H1 (cell line): Measurements from ENCODE around the gene PHLPP1. TPM values are rescaled to one million over a fixed set of nuclear protein-coding genes. Genes with fewer than 3 reads are reported as not detected.

Experiments used
- CTCF ChIA-PET: fragments of 300-600 bp; sonication (Branson Sonifier 250); formaldehyde crosslinking; loops from one replicate; lab custom pipeline; 2021; ENCODE audit not compliant: partially characterized antibody; lab: Charles Lee
- POLR2A ChIA-PET: fragments of 300-600 bp; sonication (Branson Sonifier 250); formaldehyde crosslinking; loops from one replicate; lab custom pipeline; 2021; ENCODE audit warnings: inconsistent platforms; ENCODE audit not compliant: partially characterized antibody; lab: Charles Lee
- DNase-seq, 2 experiments: peaks; one replicate each; pipeline versions ENCODE4 v3.0.0 to v3.0.0-alpha.2; 2010 to 2022; ENCODE audit warnings: low spot score in 2 of 2, low read depth in 1 of 2, mixed read lengths in 1 of 2
- FAIRE-seq: peaks from 2 replicates; lab custom pipeline; 2011; peaks lifted over from hg19 to GRCh38; lab: Jason Lieb, UNC
- H2AFZ ChIP-seq: 2 replicates; pipeline ENCODE4 v1.8.1; 2012; ENCODE audit warnings: low read length, inconsistent platforms
- H2AK5ac ChIP-seq: 2 replicates; pipeline ENCODE4 v1.6.1; 2013; ENCODE audit warnings: low read depth, low read length
- H2BK120ac ChIP-seq: replicated peaks from 2 replicates; pipeline ENCODE3; 2013; ENCODE audit warnings: low read depth, low read length, inconsistent platforms
- H2BK12ac ChIP-seq: 2 replicates; pipeline ENCODE4 v1.6.1; 2013; ENCODE audit warnings: low read depth, low read length
- H2BK15ac ChIP-seq: 2 replicates; pipeline ENCODE4 v1.6.1; 2013; ENCODE audit warnings: low read length
- H2BK20ac ChIP-seq: 2 replicates; pipeline ENCODE4 v1.6.1; 2013; ENCODE audit warnings: low read length
- H2BK5ac ChIP-seq: 2 replicates; pipeline ENCODE4 v1.6.1; 2013; ENCODE audit warnings: low read depth, low read length
- H3K14ac ChIP-seq: 2 replicates; pipeline ENCODE4 v1.6.1; 2013; ENCODE audit warnings: inconsistent platforms; ENCODE audit not compliant: insufficient read length
- H3K18ac ChIP-seq: 2 replicates; pipeline ENCODE4 v1.6.1; 2013; ENCODE audit warnings: low read length; ENCODE audit errors: extremely low read depth
- H3K23ac ChIP-seq: 2 replicates; pipeline ENCODE4 v1.6.1; 2013; ENCODE audit warnings: inconsistent platforms; ENCODE audit not compliant: insufficient read length
- H3K23me2 ChIP-seq: 2 replicates; pipeline ENCODE4 v1.6.1; 2013; ENCODE audit warnings: low read depth, low read length
- H3K27ac ChIP-seq: 2 replicates; pipeline ENCODE4 v1.6.1; 2011; ENCODE audit warnings: low read depth, low read length, inconsistent platforms
- H3K27me3 ChIP-seq, 4 experiments: replicated peaks in 1 of 4; 1 replicate in 1 of 4; 2 replicates in 3 of 4; pipeline versions ENCODE4 v1.6.1 to v1.8.1; 2011 to 2013; ENCODE audit warnings: low read length in 3 of 4, mild to moderate bottlenecking in 3 of 4, inconsistent platforms in 2 of 4, mixed read lengths in 2 of 4, moderate library complexity in 1 of 4; ENCODE audit not compliant: control insufficient read depth in 3 of 4, insufficient read depth in 3 of 4; ENCODE audit errors: extremely low read depth in 1 of 4
- H3K36me3 ChIP-seq, 4 experiments: 2 replicates each; pipeline versions ENCODE4 v1.6.1 to v1.8.1; 2011 to 2013; ENCODE audit warnings: mild to moderate bottlenecking in 4 of 4, low read length in 3 of 4, moderate library complexity in 2 of 4, control low read depth in 1 of 4, inconsistent platforms in 1 of 4; ENCODE audit not compliant: insufficient read depth in 4 of 4, control insufficient read depth in 2 of 4
- H3K4ac ChIP-seq: replicated peaks from 2 replicates; pipeline ENCODE3; 2013; ENCODE audit warnings: low read length, low read depth, mixed read lengths, inconsistent platforms; ENCODE audit not compliant: insufficient read length
- H3K4me1 ChIP-seq, 4 experiments: replicated peaks in 1 of 4; 1 replicate in 1 of 4; 2 replicates in 3 of 4; pipeline versions ENCODE4 v1.6.1 to v1.8.1; 2011 to 2013; ENCODE audit warnings: low read length in 3 of 4, inconsistent platforms in 2 of 4, mixed read lengths in 1 of 4; ENCODE audit not compliant: insufficient read depth in 4 of 4, control insufficient read depth in 3 of 4
- H3K4me2 ChIP-seq, 2 experiments: 2 replicates each; pipeline versions ENCODE4 v1.6.1 to v1.8.1; 2011 to 2013; ENCODE audit warnings: low read depth in 2 of 2, low read length in 2 of 2, control low read depth in 1 of 2, inconsistent platforms in 1 of 2, mild to moderate bottlenecking in 1 of 2; ENCODE audit not compliant: insufficient read depth in 1 of 2
- H3K4me3 ChIP-seq, 4 experiments: fragments of 200-600, 300-600 bp in 1 of 4; sonication (generic), shearing (Covaris generic), sonication (Bioruptor Twin) in 1 of 4; 2 replicates each; pipeline versions ENCODE4 v1.5.1 to v1.8.1; 2011 to 2016; ENCODE audit warnings: low read length in 4 of 4, low read depth in 3 of 4, control low read depth in 2 of 4, inconsistent platforms in 2 of 4, mild to moderate bottlenecking in 2 of 4, mixed read lengths in 1 of 4, moderate library complexity in 1 of 4; ENCODE audit not compliant: insufficient read depth in 2 of 4; ENCODE audit errors: extremely low read depth in 1 of 4
- H3K56ac ChIP-seq: replicated peaks from 2 replicates; pipeline ENCODE3; 2013; ENCODE audit warnings: low read depth, mild to moderate bottlenecking, mixed read lengths, low read length, inconsistent platforms; ENCODE audit not compliant: insufficient read length
- H3K79me1 ChIP-seq: 2 replicates; pipeline ENCODE4 v1.6.1; 2013; ENCODE audit warnings: low read depth, low read length, control low read depth
- H3K79me2 ChIP-seq, 2 experiments: 2 replicates each; pipeline versions ENCODE4 v1.6.1 to v1.8.1; 2012 to 2013; ENCODE audit warnings: low read length in 2 of 2, mild to moderate bottlenecking in 2 of 2, inconsistent platforms in 1 of 2; ENCODE audit not compliant: insufficient read depth in 2 of 2, control insufficient read depth in 1 of 2
- H3K9ac ChIP-seq, 4 experiments: replicated peaks in 1 of 4; 1 replicate in 1 of 4; 2 replicates in 3 of 4; pipeline versions ENCODE4 v1.6.1 to v1.8.1; 2011 to 2013; ENCODE audit warnings: low read depth in 3 of 4, low read length in 3 of 4, control low read depth in 2 of 4, mild to moderate bottlenecking in 2 of 4, moderate library complexity in 2 of 4, inconsistent platforms in 1 of 4; ENCODE audit errors: extremely low read depth in 1 of 4
- H3K9me3 ChIP-seq, 2 experiments: 2 replicates each; pipeline versions ENCODE4 v1.6.1 to v1.8.1; 2012 to 2013; ENCODE audit warnings: mild to moderate bottlenecking in 2 of 2, moderate library complexity in 2 of 2, control low read depth in 1 of 2, inconsistent platforms in 1 of 2, low read depth in 1 of 2, low read length in 1 of 2, mixed read lengths in 1 of 2; ENCODE audit not compliant: insufficient read depth in 2 of 2
- H4K20me1 ChIP-seq, 2 experiments: replicated peaks in 1 of 2; 2 replicates each; pipeline versions ENCODE3 to v1.8.1; 2011 to 2013; ENCODE audit warnings: inconsistent platforms in 2 of 2, low read length in 2 of 2, mild to moderate bottlenecking in 1 of 2; ENCODE audit not compliant: insufficient read depth in 2 of 2, control insufficient read depth in 1 of 2
- H4K5ac ChIP-seq: 2 replicates; pipeline ENCODE4 v1.6.1; 2013; ENCODE audit warnings: low read length, low read depth, mixed read lengths, inconsistent platforms; ENCODE audit not compliant: insufficient read length
- H4K8ac ChIP-seq: 2 replicates; pipeline ENCODE4 v1.8.0; 2013; ENCODE audit warnings: mild to moderate bottlenecking, moderate library complexity, low read length, inconsistent platforms; ENCODE audit not compliant: insufficient read depth; ENCODE audit errors: extremely low read depth
- H4K91ac ChIP-seq: replicated peaks from 2 replicates; pipeline ENCODE3; 2013; ENCODE audit warnings: low read length, mixed read lengths, inconsistent platforms; ENCODE audit not compliant: insufficient read length
- HDAC6 ChIP-seq: IDR thresholded peaks from one replicate; pipeline ENCODE4 v1.7.1; 2012; ENCODE audit warnings: low read depth, mild to moderate bottlenecking, inconsistent platforms, low read length, moderate library complexity
- TAF7 ChIP-seq: optimal IDR thresholded peaks from 2 replicates; pipeline ENCODE3; 2011; ENCODE audit warnings: low read depth, mild to moderate bottlenecking, inconsistent platforms, low read length, moderate library complexity, borderline replicate concordance
- USF2 ChIP-seq: IDR thresholded peaks from 2 replicates; pipeline ENCODE4 v1.6.1; 2011; ENCODE audit warnings: low read length, improper control_type of control experiment
- WGBS, 2 experiments: shearing (Covaris generic) in 1 of 2; methylation state at CpG; one replicate each; pipeline versions ENCODE4 v1.1.6 to v1.1.7; 2013 to 2015; ENCODE audit warnings: low lambda C conversion rate in 2 of 2, mixed read lengths in 2 of 2, inconsistent platforms in 1 of 2, low coverage in 1 of 2, missing lambda C conversion rate in 1 of 2; ENCODE audit not compliant: insufficient replicate concordance in 2 of 2, insufficient coverage in 1 of 2, insufficient read length in 1 of 2; ENCODE audit errors: extremely low coverage in 1 of 2, missing lambda C conversion rate in 1 of 2; 5-methylcytosine and 5-hydroxymethylcytosine counted together
- polyA plus RNA-seq, 7 experiments: library from polyadenylated mRNA; depleted of rRNA in 3 of 7; stranded (reverse) in 5 of 7; unstranded in 2 of 7; fragments of >200 nt in 5 of 7; fragments of 200-250 nt in 2 of 7; gene quantifications; 1 replicate in 5 of 7; 2 replicates in 1 of 7; 4 replicates in 1 of 7; pipeline versions ENCODE4 v1.2.1 to v1.2.3, GENCODE V29; 2011 to 2013; ENCODE audit warnings: missing spikeins in 2 of 7, mixed read lengths in 2 of 7
- total RNA-seq: library from RNA; stranded (reverse); fragmentation: NEBNext Ultra II Directional; extraction: Animal tissue kit (Norgen Biotek cat#: 25700); gene quantifications from 2 replicates; pipeline ENCODE4 v1.2.1, GENCODE V29; 2021

The PHLPP1 gene
- total and polyA plus RNA-seq, 2 of the 8 experiments (the other 6 are each of a cell fraction or from before 2014, with no cell fraction given): 28.0 to 66.3 TPM

DNA sequence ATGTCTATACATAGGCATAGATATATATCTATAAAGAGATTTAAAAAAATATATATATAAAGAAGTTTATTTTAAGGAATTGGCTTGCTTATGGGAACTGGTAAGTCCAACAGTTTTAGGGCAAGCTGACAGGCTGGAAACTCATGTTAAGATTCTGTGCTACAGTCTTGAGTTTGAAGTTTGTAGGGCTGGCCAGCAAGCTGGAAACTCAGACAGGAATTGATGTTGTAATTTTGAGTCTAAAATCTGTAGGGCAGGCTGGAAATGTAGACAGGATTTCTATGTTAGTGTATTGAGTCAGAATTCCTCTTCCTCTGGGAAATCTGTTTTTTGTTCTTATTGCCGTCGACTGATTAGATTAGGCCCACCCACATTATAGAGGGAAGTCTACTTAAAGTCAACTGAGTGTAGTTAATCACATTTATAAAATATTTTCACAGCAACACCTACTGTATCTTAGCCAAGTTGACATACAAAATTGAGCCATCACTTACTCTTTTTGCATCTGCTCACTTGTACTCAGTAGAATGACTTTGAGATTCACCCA lies 60.8 kb downstream of the PHLPP1 start:
- Histone ChIP-seq H2BK15ac (no peak overlapping the region), H4K5ac (no peak overlapping the region), H3K14ac (no peak overlapping the region), H2BK120ac (no peak overlapping the region), H3K27ac (no peak overlapping the region), H2AFZ (no peak overlapping the region), H4K91ac (no peak overlapping the region), H3K27me3 (no peaks in the 10 kb centered on the region), H4K8ac (no peak overlapping the region), H2AK5ac (no peak overlapping the region), H2BK20ac (no peak overlapping the region), H3K4me1 (peaks cover under 1 to 16% (median 10%) of the 10 kb centered on the region in 4 experiments; a peak in 5 of 7 replicates), H3K4me3 (no peak overlapping the region), H3K9me3 (no peaks in the 10 kb centered on the region), H3K79me2 (peaks cover 26 to 99% of the 10 kb centered on the region in 2 experiments; a peak in 3 of 4 replicates), H3K23ac (no peak overlapping the region), H3K79me1 (peaks cover 5% of the 10 kb centered on the region), H2BK5ac (no peak overlapping the region), H3K4me2 (no peak overlapping the region), H4K20me1 (peaks cover 8 to 9% of the 10 kb centered on the region in 2 experiments), H2BK12ac (no peak overlapping the region), H3K36me3 (no peaks in the 10 kb centered on the region; a peak in 1 of 8 replicates), H3K56ac (no peak overlapping the region), H3K18ac (no peak overlapping the region), H3K23me2 (no peaks in the 10 kb centered on the region), H3K9ac (no peak overlapping the region), H3K4ac (no peak overlapping the region)
- ChIA-PET POLR2A (no interaction called here), CTCF (no interaction called here)
- FAIRE-seq: no peak
- WGBS, 2 experiments: 88% methylated on average over 2 of the region's 2 CpGs; no CpG with 5 or more reads in 1 of the 2 experiments
- DNase-seq: no peak
- TF ChIP-seq USF2 (no peak), TAF7 (no peak), HDAC6 (no peak)
